NCI-H128 (cell line): ENCODE data around the gene PTPRD.

Experiments
- DNase-seq: peaks from one replicate; lab custom pipeline; 2025; ENCODE audit not compliant: unreplicated experiment; lab: John Stamatoyannopoulos, UW

The PTPRD gene

DNA sequence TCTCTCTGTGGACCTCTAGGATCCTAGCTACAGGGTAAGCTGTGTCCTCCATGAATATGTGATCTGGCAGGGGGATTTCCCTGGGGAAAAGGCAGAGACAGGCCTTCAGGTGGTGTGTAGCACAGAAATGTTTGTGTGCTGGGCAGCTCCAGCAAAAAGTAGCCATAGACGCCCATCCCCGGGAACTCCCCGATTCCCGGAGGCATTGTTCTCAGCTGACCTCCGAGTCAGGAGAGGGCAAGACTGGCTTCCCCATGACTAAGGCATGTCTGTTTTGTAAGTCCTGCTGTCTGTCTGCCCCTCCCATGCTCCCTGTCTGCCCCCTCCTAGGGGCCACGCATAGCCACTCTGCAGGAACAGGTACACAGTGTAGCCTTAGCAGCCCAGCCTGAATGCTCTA lies 834.5 kb downstream of the PTPRD start:
- DNase-seq: no peak

DNA sequence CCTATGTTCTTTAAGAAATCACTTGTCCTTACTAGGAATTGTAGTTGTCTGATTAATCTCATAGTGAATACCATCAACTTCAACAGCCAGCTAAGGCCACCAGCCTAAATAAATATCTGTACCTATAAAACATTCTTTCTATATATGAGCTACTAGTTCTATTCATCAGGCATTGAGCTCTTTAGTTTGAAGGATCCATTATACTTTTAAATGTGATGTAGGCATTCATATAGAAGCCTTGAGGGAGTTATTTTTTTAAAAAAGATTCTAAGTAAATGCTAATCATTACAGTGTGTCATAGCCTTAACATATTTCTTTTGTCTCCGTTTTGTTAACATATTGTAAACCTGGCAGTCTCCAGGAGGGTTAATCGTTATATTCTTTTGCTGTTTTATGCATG lies 838.3 kb downstream of the PTPRD start:
- no peak for DNase-seq

DNA sequence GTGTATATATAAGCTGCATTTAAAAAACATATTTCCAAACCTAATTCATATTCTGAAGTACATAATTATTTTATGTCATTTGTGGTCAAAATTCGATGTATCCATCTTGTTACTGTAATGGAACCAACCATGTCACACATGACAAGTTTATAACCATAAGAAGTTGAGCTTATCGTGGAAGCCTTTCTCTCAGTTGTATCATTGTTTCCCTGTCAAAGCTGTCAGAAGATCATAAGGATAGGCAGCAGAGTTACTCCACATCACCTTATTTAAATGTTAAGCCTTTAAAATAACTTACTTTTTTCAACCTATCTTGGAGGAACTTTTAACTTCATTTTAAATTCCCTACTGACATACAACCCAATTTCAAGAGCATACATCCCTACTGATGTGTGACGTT lies 841.5 kb downstream of the PTPRD start:
- no peak for DNase-seq

DNA sequence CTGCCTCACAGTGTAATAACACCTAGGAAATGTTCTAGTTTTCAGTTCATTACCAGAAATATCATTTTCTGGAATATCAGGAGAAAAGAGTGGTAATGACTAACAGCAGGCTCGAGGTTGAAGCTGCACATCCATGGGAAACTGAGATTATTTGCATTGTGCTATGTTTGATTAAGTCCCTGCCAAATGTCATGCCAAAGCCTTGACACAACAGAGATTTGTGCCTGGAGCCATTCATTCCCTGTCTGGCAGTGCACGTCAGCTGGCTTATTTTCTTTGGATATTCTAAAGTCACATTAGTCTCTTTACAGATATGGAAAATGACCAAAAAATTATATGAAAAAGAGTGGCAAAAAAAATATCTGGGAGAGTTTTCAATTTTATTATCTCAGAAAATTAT lies 848.0 kb downstream of the PTPRD start:
- no peak for DNase-seq

DNA sequence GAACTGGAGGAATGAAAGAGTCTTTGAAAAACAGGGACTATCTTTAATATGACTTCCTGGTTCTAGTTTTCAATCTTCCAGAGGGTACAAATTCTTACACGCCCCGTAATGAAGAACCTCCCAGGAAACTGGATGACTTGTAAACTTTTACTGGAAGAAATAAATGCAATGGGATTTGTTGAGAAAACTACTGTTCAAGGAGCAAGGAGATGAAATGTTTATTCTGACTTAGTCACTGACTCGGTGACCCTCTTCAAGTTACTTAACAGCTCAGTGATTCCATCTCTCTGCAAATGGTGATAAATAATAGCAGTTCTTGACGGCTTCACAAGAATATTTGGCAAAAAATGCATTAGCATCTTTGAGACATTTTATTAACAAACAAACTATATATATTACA lies 858.6 kb downstream of the PTPRD start:
- no peak for DNase-seq

DNA sequence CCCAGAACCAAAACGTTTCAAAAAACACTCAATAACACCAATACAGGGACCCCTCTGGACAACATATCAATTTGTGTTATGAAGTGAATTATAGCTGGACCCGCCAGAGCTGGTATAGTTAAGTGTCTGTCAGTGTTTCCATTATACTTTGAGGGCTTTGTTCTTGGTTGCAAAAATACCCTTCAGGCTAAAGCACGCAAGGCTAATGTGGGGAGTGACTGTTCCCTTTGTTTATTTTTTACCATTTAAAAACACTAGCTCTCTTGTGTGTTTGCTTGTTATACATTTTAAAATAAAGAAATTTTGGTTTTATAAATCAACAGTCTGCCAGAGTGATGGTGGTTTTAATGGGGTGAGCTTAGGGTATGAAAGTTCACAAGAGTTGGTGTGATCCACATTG lies 859.5 kb downstream of the PTPRD start:
- DNase-seq: peak; percentile 11

DNA sequence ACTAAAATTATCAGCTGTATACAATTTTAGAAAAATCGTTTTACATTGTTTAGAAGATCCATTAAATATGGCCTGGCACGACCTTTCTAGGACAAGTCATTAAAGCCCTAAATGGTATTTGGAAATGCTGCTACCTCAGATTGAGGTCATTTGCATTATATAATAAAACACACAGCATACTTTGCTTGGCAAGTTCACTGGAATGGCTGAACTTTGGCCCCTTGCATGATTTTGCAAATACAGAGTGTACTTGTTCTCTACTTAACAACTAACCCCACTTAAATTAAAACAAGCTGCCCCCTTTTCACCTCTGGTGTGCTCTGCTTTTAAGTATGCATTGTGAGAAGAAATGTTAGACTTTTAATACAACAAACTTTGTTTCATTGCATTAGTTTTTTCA lies 860.1 kb downstream of the PTPRD start:
- DNase-seq: no peak

DNA sequence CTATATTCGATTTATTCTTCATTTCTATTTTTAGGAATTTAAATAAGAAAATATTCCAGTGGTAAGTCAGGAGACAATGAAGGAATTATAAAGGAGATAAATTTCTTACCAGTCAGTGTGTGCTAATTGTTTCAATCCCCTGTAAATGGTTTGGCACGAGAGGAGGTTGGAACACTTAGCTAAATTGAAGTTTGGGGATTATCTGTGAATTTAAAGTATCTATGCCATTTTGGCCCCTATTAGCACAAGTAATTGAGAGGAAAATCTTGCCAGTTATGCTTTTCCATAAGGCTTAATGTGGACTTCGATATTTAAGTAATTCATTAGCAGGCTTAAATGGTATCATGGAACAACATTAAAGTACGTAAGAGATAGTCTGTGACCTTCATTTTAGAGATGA lies 860.8 kb downstream of the PTPRD start:
- DNase-seq: no peak

DNA sequence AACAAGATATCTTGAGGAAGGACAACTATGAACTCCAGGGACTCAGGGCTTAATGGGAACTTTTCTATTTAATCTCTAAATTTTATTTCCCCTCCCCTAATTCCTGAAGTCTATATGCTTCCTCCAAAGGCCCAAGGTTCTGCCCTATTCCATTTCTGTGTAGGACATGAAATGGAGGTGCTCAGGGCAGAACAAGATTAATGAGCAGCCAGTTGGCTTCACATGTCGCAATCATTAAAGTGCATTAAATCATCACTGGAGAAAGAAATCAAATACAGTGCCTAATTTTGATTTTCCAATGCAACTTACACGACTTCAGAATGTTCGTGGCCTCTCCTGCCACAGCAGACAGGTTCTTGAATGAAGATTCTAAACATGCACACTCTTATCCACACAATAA lies 862.1 kb downstream of the PTPRD start:
- DNase-seq: no peak

DNA sequence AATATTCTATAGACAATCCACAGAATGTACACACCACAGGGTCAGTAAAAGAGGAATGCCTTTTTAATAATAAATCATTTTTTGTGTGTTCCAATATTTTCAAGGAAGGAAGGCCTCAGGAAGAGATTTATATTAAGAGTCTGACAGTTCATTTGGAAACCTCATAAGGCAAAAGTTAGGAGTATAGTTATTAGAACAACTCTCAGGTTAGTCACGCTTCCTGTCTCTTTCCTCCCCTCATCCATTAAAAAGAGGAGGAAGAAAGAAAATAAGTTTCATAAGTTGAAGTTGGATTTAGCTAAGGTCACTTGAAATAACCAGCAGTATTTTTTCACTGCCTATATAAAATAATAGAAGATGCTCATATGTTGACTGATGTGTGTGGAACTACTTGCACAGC lies 863.2 kb downstream of the PTPRD start:
- DNase-seq: no peak

DNA sequence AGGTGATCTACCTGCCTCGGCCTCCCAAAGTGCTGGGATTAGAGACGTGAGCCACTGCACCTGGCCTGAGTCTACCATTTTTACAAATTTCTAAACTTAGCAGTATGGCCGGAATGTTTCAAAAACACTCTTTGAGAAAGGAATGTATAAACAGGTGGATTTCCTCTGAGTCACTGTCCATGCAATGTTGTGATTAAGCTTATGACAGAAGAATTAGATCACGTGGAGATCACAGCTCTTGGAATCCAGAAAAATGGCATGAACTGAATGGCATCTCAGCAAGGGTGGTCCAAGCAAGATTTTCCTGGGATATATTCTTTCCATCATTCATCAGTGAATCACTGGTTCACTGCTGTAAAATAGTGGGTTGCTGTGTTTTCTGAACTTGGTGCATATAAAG lies 865.0 kb downstream of the PTPRD start:
- no peak for DNase-seq

DNA sequence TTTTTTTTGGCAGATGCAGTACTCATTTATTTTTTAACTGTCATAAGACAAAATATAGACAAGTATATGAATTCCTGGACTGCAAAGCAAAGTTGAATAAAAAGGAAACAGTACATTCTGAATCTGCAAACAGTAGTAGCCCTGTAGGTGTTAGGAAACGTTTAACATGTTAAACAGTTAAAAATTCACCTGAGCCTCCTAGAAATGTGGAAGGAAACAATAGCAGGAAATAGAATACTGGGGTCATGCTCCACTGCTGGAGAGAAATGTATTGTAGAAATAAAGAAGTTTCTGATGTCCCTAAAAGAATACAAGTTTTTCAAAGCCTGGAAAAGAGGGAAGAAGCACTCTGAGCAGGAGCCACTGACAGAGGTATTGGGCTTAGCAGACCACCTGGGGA lies 866.0 kb downstream of the PTPRD start:
- DNase-seq: no peak

DNA sequence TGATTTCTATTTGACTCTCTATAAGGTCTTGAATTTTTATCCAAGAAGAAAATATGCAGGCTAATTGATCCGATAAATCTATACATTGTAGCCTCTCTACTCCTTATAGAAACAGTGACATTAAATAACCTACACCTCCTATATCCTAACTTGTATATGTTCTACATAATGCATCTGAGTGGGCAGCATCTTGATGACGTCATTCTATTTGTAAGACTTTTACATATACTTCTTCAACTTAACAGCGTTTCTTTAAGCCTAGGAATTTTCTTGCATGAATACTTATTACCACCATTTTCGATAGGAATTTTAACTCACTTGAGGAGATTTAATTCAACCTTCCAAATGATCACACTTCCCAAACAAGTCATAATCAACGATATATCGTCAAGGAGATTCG lies 869.0 kb downstream of the PTPRD start:
- DNase-seq: no peak

DNA sequence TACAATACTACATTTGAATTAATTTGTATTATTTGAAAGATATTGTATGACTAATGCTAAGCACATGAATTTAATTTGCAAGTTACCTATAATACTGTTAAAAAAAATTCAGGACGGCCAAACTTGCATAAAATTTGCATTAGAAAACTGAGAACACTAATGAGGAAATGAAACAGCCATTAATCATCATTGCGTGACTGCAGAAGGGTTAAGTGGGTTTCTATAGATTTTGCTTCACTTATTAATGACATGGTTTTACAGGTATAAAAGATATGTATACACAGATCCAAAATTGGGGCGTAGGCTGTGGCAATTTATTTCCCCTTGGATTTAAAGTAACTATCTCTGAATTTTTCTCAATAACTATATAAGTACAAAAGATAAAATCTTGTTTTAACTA lies 882.6 kb downstream of the PTPRD start:
- no peak for DNase-seq

DNA sequence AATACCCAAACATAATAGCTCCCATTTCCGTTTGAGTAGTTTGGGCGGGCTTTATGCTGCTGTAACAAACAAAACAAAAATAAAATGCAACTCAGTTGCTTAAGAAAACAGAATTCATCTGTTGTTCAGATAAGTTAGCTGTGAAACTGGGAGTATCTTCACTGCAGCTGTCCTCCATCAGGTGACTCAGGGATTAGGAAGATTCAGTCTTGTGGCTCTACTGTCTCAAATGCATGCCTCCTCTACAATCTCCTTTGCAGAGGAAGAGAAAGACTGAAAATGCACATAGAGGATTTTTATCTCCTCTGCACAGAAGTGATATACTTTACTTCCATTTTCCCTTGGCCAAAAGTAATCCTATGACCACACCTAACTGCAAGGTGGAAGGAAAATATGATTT lies 883.7 kb downstream of the PTPRD start:
- no peak for DNase-seq

DNA sequence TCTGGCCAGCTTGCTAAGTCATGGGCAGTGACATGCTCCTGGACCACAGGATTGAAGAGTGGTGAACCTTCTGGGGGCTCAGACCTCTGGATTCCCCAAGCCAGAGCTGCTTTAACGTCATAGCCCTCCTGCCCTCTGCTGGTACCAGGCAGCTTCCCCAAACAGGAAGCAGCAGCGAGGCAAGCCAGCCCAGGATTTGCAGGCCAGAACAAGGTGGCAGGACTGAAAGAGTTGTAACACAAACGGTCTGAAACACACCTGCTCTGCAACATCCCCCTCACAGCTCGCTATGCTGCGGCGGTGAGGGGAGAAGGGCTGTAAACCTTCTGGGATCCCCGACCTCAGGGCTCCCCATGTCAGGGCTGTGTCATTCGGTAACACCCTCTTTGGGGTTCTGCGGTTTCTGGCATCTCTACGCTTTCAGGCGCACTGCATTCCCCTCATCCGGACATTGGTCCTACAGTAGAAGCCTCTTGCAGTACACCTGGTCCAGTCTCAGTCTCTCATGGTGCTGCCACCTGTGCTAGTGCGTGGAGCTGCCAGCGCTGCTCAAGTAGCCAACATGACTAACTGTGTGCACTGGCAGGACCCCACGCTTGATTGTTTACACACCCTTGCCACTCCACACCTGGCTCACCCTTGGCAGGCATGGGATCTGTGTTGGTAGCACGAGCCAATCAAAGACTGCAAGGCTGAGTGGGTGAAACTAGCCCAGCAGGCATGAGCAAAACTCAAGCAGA lies 893.3 kb downstream of the PTPRD start:
- no peak for DNase-seq

DNA sequence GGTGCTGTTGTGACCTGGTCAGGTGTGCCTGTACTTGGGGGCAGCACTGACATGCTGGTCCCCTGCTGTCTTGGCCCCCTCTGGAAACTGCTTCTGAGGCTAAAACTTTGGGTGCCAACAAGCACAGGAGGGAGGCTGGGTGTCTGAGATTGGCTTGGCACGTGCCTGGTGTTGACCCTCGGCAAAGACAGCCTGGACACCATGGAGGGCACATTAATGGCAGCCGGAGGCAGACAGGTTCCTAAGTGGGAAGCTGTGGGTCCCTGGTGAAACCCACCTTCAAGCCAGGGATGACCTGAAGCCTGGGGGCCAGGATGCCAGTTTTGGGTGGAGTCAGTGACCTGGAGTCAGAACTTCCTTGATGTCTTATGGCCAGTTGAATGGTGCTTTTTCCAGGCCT lies 894.1 kb downstream of the PTPRD start:
- no peak for DNase-seq

DNA sequence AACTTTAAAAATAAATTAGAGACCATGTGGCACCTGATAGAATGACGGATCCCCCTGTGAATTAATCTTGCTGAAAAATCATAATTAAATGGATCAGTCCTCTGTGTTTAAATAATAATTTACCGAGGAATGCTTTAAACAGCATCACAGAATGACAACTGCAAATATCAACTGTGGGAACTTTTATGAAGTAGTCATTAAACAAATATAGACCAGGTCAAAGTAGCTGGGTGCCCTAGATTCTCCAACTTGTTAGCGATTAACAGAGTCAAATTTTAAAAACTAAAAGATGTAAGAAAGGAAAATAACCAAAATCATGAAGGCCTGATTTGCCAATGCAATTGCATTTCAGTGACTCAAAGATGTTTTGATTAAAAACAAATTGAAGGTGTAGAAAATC lies 933.4 kb downstream of the PTPRD start:
- no peak for DNase-seq

DNA sequence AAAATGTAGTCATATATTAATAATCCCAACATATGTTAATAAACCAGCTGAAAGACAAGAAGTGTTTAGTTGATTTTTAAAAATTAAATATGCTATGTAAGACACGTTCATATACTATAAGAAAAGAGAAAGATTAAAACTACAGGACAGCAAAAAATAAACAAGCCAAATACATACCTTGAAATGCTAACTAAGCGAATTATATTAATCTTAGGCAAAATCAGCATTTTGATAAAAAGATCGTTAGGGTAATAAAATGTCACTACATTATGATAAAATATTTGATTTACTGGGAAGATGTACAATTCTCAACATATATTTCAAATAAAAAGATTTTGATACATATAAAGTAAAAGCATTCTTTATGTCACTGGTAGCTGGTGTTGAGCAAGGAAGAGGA lies 938.3 kb downstream of the PTPRD start:
- no peak for DNase-seq

DNA sequence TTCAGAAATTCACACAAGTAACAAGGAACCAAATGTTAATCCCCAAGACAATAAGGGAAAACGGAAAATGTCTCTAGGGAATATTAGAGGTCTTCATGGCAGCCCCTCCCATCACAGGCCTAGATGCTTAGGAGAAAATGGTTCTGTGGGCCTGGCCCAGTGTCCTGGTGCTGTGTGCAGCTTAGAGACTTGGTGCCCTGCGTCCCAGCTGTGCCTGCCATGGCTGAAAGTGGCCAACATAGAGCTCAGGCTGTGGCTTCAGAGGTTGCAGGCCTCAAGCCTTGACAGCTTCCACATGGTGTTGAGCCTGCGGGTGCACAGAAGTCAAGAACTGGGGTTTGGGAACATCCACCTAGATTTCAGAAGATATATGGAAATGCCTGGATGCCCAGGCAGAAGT lies 942.3 kb downstream of the PTPRD start:
- no peak for DNase-seq

DNA sequence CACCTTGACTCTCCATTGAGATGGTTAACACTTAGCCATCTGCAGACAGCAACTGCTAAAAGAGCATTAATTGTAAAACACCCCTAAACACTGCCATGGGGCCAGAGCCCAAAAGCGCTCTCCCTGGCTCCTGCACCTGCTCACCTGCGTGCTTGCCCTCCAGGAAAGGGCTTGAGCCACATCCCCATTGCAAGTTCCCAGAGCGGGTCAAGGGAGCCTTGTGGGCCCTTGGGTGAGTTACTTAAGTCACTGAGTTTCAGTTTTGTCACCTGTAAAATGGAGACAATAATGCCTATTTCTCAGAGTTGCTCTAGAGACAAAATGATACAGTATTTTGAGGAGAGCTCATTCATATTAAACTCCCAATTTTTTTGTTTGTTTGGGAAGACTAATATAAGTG lies 967.8 kb downstream of the PTPRD start:
- DNase-seq: no peak

DNA sequence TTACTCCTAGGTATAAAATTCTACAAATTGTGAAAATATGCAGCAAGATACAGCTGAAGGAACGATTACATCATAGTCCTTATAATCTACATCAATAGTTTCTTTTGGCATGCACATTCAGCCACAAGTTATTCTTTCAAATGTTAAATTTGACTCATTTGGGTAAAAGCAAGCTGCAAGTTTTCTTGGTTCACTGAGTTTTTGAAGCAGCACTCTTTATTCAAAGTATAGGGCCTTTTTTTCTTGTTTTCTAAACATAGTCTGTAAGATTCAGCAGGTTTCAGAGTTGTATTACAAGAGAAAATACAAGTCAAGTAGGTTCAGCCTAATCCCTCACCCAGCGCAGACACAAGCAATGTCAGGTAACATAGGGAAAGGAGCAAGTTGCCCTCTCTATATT lies 981.5 kb downstream of the PTPRD start:
- no peak for DNase-seq

DNA sequence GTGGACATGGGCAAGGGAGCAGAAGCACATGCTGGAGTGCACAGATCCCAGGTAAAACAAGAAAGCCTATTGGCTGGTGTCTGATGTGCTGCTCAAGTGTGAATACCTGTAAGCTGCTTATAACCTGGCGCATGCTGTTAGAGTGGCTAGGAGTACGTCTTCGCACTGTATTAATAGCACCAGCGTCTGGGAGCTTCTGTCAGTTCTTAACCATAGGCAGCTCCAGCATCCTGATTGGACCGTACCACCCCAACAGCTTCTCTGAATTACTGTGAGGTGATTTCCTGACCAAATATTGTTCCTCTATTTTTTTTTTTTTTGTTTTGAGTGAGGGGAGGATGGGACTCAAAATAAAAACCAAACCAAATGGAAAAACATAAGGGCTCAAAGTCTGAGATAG lies 987.6 kb downstream of the PTPRD start:
- no peak for DNase-seq

DNA sequence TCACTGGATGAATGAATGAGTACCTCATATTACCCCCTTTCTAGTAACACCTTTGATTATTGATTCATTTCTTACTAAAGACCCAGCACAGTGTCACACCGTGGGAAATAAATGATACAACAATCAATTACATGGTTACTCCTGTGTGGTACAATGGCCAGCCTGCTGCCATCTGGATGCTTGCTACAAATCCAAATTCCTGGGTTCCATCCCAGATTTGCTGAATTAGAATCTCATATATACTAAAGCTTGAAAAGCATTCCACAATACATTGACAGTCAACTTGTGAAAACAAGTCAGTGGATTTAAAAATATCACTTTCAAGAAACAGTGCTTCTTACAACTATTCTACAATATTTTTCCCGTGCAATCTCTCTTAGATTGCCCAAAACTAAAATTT lies 989.3 kb downstream of the PTPRD start:
- DNase-seq: no peak
